ENCODE data around the gene SHB.

SHB gene

GRCh38 chr9:37964740-37965081, 104.3 kb downstream of the SHB start:
- Histone ChIP-seq H3K9ac (ENCODE audit: low read length) (no peak overlapping the region), H3K4me2 (ENCODE audit: low read depth, low read length, poor library complexity, severe bottlenecking) (no peak overlapping the region), H3K27ac (ENCODE audit: low read depth, low read length) (no peak overlapping the region), H2AFZ (ENCODE audit: low read depth, low read length, severe bottlenecking) (no peak overlapping the region), H3K27me3 (ENCODE audit: low read length) (no peaks in the 10 kb centered on the region), H3K4me3 (ENCODE audit: insufficient read depth, low read length, poor library complexity, severe bottlenecking) (no peak overlapping the region), H3K9me2 (replicated peaks; ENCODE audit: insufficient read depth, low read length) (no peaks in the 10 kb centered on the region), H3K9me3 (ENCODE audit: insufficient read depth, low read length) (no peaks in the 10 kb centered on the region), H3K36me3 (ENCODE audit: low read length) (no peaks in the 10 kb centered on the region), H3F3A (ENCODE audit: insufficient read depth) (no peaks in the 10 kb centered on the region), H3K79me2 (ENCODE audit: insufficient read depth, low read length) (no peaks in the 10 kb centered on the region), H4K20me1 (ENCODE audit: low read depth, low read length) (no peaks in the 10 kb centered on the region)
- TF ChIP-seq CTCF (IDR thresholded peaks at IDR 0.05; ENCODE audit: insufficient read depth, low read length, poor library complexity, severe bottlenecking) = no peak
- TF ChIP-seq EZH2phosphoT487 (conservative IDR thresholded peaks at IDR 0.05; ENCODE audit: low read length) = no peak

GRCh38 chr9:37963936-37964739, 104.9 kb downstream of the SHB start:
- no peak overlapping the region for H3K4me3 ChIP-seq (ENCODE audit: insufficient read depth, low read length, poor library complexity, severe bottlenecking)
- no peaks in the 10 kb centered on the region for H3K79me2 ChIP-seq (ENCODE audit: insufficient read depth, low read length)
- no peak overlapping the region for H3K27ac ChIP-seq (ENCODE audit: low read depth, low read length)

GRCh38 chr9:37961351-37961750, 107.7 kb downstream of the SHB start:
- no peaks in the 10 kb centered on the region for H3K27me3 ChIP-seq (ENCODE audit: low read length)
- no peak overlapping the region for H3K4me2 ChIP-seq (ENCODE audit: low read depth, low read length, poor library complexity, severe bottlenecking)
- H3K9me3 ChIP-seq (ENCODE audit: insufficient read depth, low read length) = no peaks in the 10 kb centered on the region
- no peak overlapping the region for H3K27ac ChIP-seq (ENCODE audit: low read depth, low read length)
- no peaks in the 10 kb centered on the region for H3K79me2 ChIP-seq (ENCODE audit: insufficient read depth, low read length)
- H3K4me3 ChIP-seq (ENCODE audit: insufficient read depth, low read length, poor library complexity, severe bottlenecking) = no peak overlapping the region
- TF ChIP-seq EZH2phosphoT487 (conservative IDR thresholded peaks at IDR 0.05; ENCODE audit: low read length) (no peak), CTCF (IDR thresholded peaks at IDR 0.05; ENCODE audit: insufficient read depth, low read length, poor library complexity, severe bottlenecking) (no peak)
- no peaks in the 10 kb centered on the region for H4K20me1 ChIP-seq (ENCODE audit: low read depth, low read length)
- H2AFZ ChIP-seq (ENCODE audit: low read depth, low read length, severe bottlenecking) = no peak overlapping the region
- no peaks in the 10 kb centered on the region for H3K9me2 ChIP-seq (replicated peaks; ENCODE audit: insufficient read depth, low read length)
- no peak overlapping the region for H3K9ac ChIP-seq (ENCODE audit: low read length)
- no peaks in the 10 kb centered on the region for H3F3A ChIP-seq (ENCODE audit: insufficient read depth)
- H3K36me3 ChIP-seq (ENCODE audit: low read length) = no peaks in the 10 kb centered on the region

More at GRCh38 chr9:37963936-37964739, 104.9 kb downstream of the SHB start:
- no peak overlapping the region for H3K9ac ChIP-seq (ENCODE audit: low read length)
- H3K9me3 ChIP-seq (ENCODE audit: insufficient read depth, low read length) = no peaks in the 10 kb centered on the region
- no peaks in the 10 kb centered on the region for H3K9me2 ChIP-seq (replicated peaks; ENCODE audit: insufficient read depth, low read length)
- H3K4me2 ChIP-seq (ENCODE audit: low read depth, low read length, poor library complexity, severe bottlenecking) = no peak overlapping the region
- H3K36me3 ChIP-seq (ENCODE audit: low read length) = no peaks in the 10 kb centered on the region
- no peaks in the 10 kb centered on the region for H3K27me3 ChIP-seq (ENCODE audit: low read length)
- H3F3A ChIP-seq (ENCODE audit: insufficient read depth) = no peaks in the 10 kb centered on the region
- TF ChIP-seq CTCF (IDR thresholded peaks at IDR 0.05; ENCODE audit: insufficient read depth, low read length, poor library complexity, severe bottlenecking) (no peak), EZH2phosphoT487 (conservative IDR thresholded peaks at IDR 0.05; ENCODE audit: low read length) (no peak)
- no peaks in the 10 kb centered on the region for H4K20me1 ChIP-seq (ENCODE audit: low read depth, low read length)
- no peak overlapping the region for H2AFZ ChIP-seq (ENCODE audit: low read depth, low read length, severe bottlenecking)
